ENCODE results near the gene PAPPA2.

PAPPA2 gene

GRCh38 chr1:176841238-176841637, 378.3 kb downstream of the PAPPA2 start:
- H3K4me3 ChIP-seq (replicated peaks; ENCODE audit: low read depth, low read length): no peak overlapping the region
- no peak for TF ChIP-seq CTCF (IDR thresholded peaks at IDR 0.05; ENCODE audit: low read length, missing control alignments)
- DNase-seq (ENCODE audit: low read depth): no peak

- peak; percentile 20 for TF ChIP-seq CTCF (IDR thresholded peaks at IDR 0.05; ENCODE audit: low read length, missing control alignments)
- peak; percentile 52 for DNase-seq (ENCODE audit: low read depth)
- H3K4me3 ChIP-seq (replicated peaks; ENCODE audit: low read depth, low read length): no peak overlapping the region
Measured at GRCh38 chr1:176843352-176844297, 380.6 kb downstream of the PAPPA2 start.

- DNase-seq (ENCODE audit: low read depth): no peak
- no peak for TF ChIP-seq CTCF (IDR thresholded peaks at IDR 0.05; ENCODE audit: low read length, missing control alignments)
Measured at GRCh38 chr1:176847052-176847451, 384.1 kb downstream of the PAPPA2 start.

GRCh38 chr1:176849281-176849680, 386.3 kb downstream of the PAPPA2 start:
- no peak overlapping the region for H3K4me3 ChIP-seq (replicated peaks; ENCODE audit: low read depth, low read length)
- DNase-seq (ENCODE audit: low read depth): no peak
- TF ChIP-seq CTCF (IDR thresholded peaks at IDR 0.05; ENCODE audit: low read length, missing control alignments): no peak

More at GRCh38 chr1:176847052-176847451, 384.1 kb downstream of the PAPPA2 start:
- no peak overlapping the region for H3K4me3 ChIP-seq (replicated peaks; ENCODE audit: low read depth, low read length)

GRCh38 chr1:176850871-176851270, 387.9 kb downstream of the PAPPA2 start:
- TF ChIP-seq CTCF (IDR thresholded peaks at IDR 0.05; ENCODE audit: low read length, missing control alignments): no peak
- H3K4me3 ChIP-seq (replicated peaks; ENCODE audit: low read depth, low read length): no peak overlapping the region
- no peak for DNase-seq (ENCODE audit: low read depth)

GRCh38 chr1:176852124-176852523, 389.1 kb downstream of the PAPPA2 start:
- TF ChIP-seq CTCF (IDR thresholded peaks at IDR 0.05; ENCODE audit: low read length, missing control alignments): no peak
- DNase-seq (ENCODE audit: low read depth): no peak
- no peak overlapping the region for H3K4me3 ChIP-seq (replicated peaks; ENCODE audit: low read depth, low read length)
